H1 (cell line): ENCODE results near the gene N4BP3.

ENCODE experiments used
- CHD1 ChIP-seq: IDR thresholded peaks from 2 replicates; pipeline ENCODE4 v1.6.1; 2012; ENCODE audit warnings: low read depth, low read length, improper control_type of control experiment
- CREB1 ChIP-seq: IDR thresholded peaks from 2 replicates; pipeline ENCODE4 v1.6.1; 2012; ENCODE audit warnings: inconsistent platforms
- EGR1 ChIP-seq: IDR thresholded peaks from 2 replicates; pipeline ENCODE4 v1.6.1; 2011; ENCODE audit warnings: low read depth, low read length, borderline replicate concordance
- EP300 ChIP-seq, 2 experiments: IDR thresholded peaks; 1 replicate in 1 of 2; 2 replicates in 1 of 2; pipeline ENCODE4 v1.6.1; 2011 to 2012; ENCODE audit warnings: low read depth in 2 of 2, low read length in 2 of 2, mild to moderate bottlenecking in 2 of 2, borderline replicate concordance in 1 of 2, inconsistent platforms in 1 of 2, moderate library complexity in 1 of 2
- EZH2 ChIP-seq: fragments of 200-600 bp; sonication (generic); IDR thresholded peaks from 2 replicates; pipeline ENCODE4 v1.7.1; 2012; ENCODE audit warnings: low read depth, mild to moderate bottlenecking, moderate library complexity, low read length, inconsistent platforms; ENCODE audit not compliant: severe bottlenecking
- POLR2A ChIP-seq, 2 experiments: IDR thresholded peaks; 1 replicate in 1 of 2; 2 replicates in 1 of 2; pipeline ENCODE4 v1.6.1; 2011; ENCODE audit warnings: low read depth in 2 of 2, low read length in 2 of 2, mild to moderate bottlenecking in 2 of 2; ENCODE audit errors: control extremely low read depth in 1 of 2
- RAD21 ChIP-seq, 2 experiments: IDR thresholded peaks in 1 of 2; conservative IDR thresholded peaks in 1 of 2; 2 replicates each; pipeline ENCODE4 v1.6.1; 2011; ENCODE audit warnings: low read depth in 2 of 2, low read length in 2 of 2, improper control_type of control experiment in 1 of 2, inconsistent platforms in 1 of 2, mild to moderate bottlenecking in 1 of 2, moderate library complexity in 1 of 2
- SP2 ChIP-seq: IDR thresholded peaks from 2 replicates; pipeline ENCODE4 v1.6.1; 2012; ENCODE audit warnings: mild to moderate bottlenecking, low read length, inconsistent platforms
- TAF1 ChIP-seq: IDR thresholded peaks from 2 replicates; pipeline ENCODE4 v1.6.1; 2011; ENCODE audit warnings: mild to moderate bottlenecking, low read depth, low read length
- TF ChIP-seq, protein P1 (sequence below), 3 experiments: IDR thresholded peaks; 1 replicate in 2 of 3; 2 replicates in 1 of 3; pipeline versions ENCODE4 v1.5.1 to v1.6.1; 2011; ENCODE audit warnings: low read length in 3 of 3, mild to moderate bottlenecking in 3 of 3, inconsistent platforms in 2 of 3, low read depth in 1 of 3, moderate library complexity in 1 of 3; ENCODE audit not compliant: insufficient read depth in 1 of 3; ENCODE audit errors: control extremely low read depth in 1 of 3

DNA sequence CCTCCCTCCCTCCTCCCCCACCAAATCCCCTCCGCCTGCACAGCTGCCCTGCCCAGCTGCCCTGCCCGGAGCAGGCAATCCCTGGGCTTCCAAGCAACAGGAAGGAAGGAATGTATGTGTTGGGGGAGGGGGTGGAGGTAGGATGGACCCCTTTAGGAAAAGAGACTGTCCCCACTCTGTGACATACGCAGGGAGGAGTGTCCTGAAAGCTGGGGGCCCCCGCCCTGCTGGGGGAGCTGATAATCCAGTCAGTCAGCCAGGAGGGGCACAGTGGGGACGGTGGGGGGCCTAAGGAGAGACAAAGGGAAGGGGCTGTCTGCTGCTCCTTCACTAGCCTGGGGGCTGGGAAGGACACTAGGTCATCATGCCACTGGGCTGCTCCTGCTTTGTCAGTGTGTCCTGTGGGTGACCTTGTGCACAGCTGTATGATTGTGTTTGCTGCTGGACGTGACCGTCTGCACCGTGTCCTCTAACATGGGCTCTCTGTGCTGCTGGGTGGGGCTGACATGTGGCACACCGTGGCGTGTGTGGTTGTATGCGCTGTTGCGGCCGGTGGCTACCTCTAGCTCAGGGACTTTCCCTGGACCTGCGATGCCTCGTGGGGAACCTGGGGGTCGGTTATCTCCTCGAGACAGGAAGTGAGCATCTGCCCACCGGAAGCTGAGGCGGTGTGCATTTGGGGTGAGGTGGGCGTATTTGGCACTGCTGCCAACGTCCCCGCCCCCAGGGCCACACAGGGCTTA lies 3.0 kb downstream of the N4BP3 start:
- TF ChIP-seq, protein P1, sequence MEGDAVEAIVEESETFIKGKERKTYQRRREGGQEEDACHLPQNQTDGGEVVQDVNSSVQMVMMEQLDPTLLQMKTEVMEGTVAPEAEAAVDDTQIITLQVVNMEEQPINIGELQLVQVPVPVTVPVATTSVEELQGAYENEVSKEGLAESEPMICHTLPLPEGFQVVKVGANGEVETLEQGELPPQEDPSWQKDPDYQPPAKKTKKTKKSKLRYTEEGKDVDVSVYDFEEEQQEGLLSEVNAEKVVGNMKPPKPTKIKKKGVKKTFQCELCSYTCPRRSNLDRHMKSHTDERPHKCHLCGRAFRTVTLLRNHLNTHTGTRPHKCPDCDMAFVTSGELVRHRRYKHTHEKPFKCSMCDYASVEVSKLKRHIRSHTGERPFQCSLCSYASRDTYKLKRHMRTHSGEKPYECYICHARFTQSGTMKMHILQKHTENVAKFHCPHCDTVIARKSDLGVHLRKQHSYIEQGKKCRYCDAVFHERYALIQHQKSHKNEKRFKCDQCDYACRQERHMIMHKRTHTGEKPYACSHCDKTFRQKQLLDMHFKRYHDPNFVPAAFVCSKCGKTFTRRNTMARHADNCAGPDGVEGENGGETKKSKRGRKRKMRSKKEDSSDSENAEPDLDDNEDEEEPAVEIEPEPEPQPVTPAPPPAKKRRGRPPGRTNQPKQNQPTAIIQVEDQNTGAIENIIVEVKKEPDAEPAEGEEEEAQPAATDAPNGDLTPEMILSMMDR (IDR thresholded peaks at IDR 0.05; ENCODE audit: control extremely low read depth in 1 of 3, insufficient read depth in 1 of 3, low read depth in 1 of 3, low read length in 3 of 3) = no peak
- TF ChIP-seq TAF1 (0 out of 2 replicates have a peak, but pooled peaks have one; percentile 10), RAD21 (IDR thresholded peaks at IDR 0.05 in 1 of 2, conservative IDR thresholded peaks at IDR 0.05 in 1 of 2; ENCODE audit: low read depth in 2 of 2, low read length in 2 of 2) (peak in 1 of 2 experiments; percentile 2; a peak in 1 of 4 replicates), CREB1 (no peak), EZH2 (no peak), CHD1 (no peak), POLR2A (IDR thresholded peaks at IDR 0.05; ENCODE audit: control extremely low read depth in 1 of 2, low read depth in 2 of 2, low read length in 2 of 2) (no peak), EGR1 (peak; percentile 22; the same call in 1 of the 2 replicates), EP300 (IDR thresholded peaks at IDR 0.05; ENCODE audit: borderline replicate concordance in 1 of 2, low read depth in 2 of 2, low read length in 2 of 2) (peak in 1 of 2 experiments; percentile 42; a peak in 1 of 3 replicates), SP2 (no peak)
